SIG-M5 treated with dmso at 0.1 percent for 504 hours (cell line): Measurements from ENCODE around the gene GAS2L1.
A peak's percentile ranks its signal among the peaks of the same experiment; 100 is the strongest.

Experiments
- DNase-seq: peaks from one replicate; lab custom pipeline; 2025; ENCODE audit not compliant: unreplicated experiment; lab: John Stamatoyannopoulos, UW

The GAS2L1 gene

GRCh38 chr22:29308791-29309262 is 2.4 kb downstream of the GAS2L1 start:
- DNase-seq: no peak

DNA sequence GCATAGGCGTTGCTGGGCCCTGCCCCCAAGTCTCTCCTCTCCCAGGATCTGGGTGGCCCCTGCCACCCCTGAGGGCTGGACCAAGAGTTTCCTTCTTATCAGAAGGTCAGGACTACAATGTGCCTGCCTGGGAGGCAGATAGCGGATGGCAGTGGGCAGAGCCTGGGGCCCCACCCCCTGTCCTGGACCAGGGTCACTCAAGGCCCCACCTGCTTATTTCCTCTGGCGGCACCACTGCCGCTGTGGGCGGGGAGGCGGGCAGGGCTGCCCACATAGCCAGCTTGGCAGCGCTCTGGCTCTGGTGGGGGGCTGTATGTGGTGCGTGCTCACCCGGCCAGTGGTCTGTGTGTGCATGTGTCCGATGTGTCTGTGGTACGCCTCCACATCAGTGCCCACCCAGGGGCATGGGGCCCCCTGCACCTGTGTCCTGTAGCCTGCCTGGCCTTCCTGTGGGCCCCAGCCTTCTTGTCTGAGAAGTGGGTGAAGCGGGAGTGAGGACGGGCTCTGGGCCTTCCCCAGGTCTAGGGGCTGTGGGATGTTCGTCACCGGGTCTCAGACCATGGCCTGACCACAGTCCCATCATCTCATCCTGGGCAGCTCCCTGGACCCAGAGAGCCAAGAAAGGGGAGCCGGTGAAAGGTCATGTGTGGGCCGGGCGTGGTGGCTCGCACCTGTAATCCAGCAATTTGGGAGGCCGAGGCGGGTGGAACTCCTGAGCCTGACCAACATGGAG is 3.0 kb downstream of the GAS2L1 start:
- no peak for DNase-seq

- DNase-seq: no peak
Measured at GRCh38 chr22:29310065-29310862, 3.8 kb downstream of the GAS2L1 start.

- peak; percentile 85 for DNase-seq
Measured at GRCh38 chr22:29310863-29311339, 4.5 kb downstream of the GAS2L1 start.

- no peak for DNase-seq
Measured at GRCh38 chr22:29311464-29312217, 5.2 kb downstream of the GAS2L1 start.

- DNase-seq: no peak
Measured at GRCh38 chr22:29312218-29313125, 6.0 kb downstream of the GAS2L1 start.

DNA sequence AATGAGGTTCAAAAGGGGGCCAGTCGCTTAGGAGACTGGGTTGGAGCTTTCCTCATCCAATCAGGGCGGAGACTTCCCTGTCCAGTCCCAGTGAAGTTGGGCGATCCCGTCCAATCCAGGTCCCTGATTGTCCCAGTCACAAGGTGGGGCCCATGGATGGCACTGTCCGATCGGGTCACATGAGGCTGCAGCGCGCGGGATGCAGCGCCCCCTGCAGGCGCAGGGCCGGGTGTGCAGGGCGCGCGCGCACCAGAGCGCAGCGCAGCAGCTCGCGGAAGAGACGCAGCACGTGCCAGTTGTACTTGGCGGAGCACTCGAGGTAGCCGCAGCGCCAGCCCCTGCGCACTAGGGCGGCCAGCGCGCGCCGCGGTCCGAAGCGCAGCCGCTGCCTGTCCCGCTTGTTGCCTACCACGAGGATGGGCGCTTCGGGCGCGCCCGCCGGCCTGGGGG is 6.7 kb downstream of the GAS2L1 start:
- DNase-seq: no peak

GRCh38 chr22:29313576-29314466 is 7.4 kb downstream of the GAS2L1 start:
- DNase-seq: no peak

DNA sequence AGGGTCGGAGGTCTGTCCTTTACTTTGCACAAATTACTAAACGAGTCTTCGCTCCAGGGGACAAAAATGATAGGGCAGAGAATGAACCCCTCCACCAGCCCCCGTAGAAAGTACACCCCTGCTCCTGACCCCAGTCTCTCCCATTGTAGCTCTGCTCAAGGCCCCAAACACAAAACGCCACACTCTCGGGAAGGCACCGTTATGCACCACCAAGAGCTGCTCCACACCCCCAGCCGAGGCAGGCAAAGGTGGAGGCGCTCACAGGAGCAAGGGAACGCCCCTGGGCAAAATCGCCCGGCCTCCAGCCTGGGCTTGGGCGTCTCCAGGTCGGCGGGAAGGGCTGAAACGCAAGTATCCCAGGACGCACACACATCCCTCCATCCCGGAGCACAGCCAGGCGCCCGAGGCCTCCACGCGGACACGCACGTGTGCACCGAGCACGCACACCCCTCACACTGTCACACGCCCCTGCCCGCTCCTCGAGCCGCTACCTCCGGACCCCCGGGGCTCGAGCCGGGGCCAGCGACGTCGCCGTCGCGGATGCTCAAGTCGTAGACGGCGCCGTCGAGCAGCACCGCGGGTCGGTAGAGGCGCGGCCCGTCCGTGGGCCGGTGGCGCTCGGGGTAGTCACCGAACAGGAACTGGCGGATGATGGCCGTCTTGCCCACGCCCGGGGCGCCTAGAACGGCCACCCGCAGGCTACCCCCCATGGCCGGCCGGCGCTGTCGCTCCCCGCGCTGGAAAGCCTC is 8.3 kb downstream of the GAS2L1 start:
- no peak for DNase-seq

- peak; percentile 29 for DNase-seq
Measured at GRCh38 chr22:29315286-29316140, 9.1 kb downstream of the GAS2L1 start, which contains the start of gene RASL10A. Gene RASL10A, minus strand, starts transcription at chr22:29315697. Its CDS starts 451 bp downstream, at chr22:29315246.

DNA sequence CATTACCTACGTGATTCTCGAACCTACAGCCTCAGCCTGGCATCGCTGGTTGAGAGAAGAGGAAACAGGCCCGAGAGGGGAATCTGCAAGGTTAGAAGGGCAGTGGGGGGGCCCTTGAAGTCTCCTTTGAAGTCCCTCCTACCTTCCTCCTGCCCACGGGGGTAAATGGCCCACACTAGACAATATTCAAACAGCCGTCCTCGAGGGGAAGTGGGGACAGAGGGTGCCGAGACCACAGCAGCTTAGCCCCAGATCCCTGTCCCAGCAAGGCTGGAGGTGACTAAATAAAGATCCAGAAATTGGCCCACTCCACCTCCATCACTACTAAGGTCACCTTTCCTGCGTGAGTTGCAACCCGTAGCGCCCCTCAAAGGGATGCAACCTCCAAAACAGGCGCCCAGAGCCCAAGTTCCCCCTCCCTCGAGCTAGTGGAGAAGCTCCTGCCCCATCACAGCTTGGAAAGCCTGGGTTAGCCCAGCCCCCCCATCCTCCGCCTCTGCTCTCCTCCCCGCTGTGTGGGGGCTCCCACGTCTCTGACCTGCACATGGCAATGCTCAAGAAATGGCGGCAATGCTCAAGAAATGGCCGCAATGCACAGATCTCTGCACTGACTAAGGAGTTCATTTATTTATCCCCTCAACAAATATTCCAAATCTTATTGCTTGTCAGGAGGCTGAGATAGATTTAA is 9.8 kb downstream of the GAS2L1 start:
- no peak for DNase-seq

DNA sequence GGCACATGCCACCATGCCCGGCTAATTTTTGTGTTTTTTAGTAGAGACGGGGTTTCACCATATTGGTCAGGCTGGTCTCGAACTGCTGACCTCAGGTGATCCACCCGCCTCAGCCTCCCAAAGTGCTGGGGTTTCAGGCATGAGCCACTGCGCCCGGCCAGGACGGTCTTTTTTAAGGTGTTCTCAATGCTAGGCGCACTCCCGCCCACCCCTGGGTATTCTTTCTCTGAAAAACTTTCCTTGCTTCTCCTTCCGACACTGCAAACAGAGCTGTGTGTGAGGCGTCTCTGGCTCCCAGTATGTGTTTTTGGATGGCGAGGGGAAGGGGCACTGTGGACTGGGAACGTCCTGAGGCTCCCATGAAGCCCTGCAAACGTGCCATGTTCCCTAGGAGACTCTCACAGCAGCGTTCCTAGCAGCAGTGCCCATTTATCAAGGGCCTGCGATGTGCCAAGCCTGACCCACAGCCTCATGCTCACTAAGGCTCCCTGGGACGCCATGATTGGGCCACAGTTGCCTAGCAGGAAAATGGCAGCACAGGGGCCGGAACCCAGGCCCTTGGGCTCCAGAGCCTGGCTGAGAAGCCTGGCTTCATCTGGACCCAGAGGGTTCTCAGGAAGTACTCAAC is 11.5 kb downstream of the GAS2L1 start:
- no peak for DNase-seq

- DNase-seq: no peak
Measured at GRCh38 chr22:29319072-29319471, 12.6 kb downstream of the GAS2L1 start.

DNA sequence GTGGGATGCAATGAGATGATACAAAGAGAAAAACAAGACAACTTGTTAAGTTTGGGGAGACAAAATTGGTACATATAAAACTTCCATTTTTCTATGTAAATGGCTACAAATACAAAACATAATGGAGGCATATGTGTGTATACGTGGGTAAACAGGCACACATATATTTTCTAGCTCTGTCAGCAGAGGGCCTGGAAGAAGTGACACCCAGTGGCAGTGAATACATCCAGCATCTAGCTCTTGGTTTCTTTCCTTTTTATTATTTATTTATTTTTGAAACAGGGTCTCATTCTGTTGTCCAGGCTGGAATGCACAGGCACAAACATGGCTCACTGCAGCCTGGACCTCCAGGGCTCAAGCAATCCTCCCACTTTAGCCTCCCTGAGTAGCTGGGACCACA is 14.1 kb downstream of the GAS2L1 start:
- peak; percentile 21 for DNase-seq

DNA sequence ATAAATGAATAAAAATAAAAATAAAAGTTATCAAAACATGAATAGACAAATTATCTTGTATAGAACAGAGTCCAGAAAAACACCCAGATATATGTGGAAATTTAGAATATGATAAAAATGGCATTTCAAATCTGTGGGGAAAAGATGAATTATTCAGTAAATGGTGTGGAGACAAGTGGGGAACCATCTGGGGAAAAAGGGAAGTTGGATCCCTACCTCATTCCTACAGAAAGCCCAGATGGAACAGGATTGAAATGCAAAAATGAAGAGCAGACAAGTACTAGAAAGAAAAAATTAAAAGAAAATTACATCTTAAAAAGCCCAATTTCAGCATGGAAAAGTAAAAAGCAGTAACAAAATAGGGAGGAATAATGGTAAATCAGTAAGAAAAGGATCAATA is 17.2 kb downstream of the GAS2L1 start:
- no peak for DNase-seq

GRCh38 chr22:29325356-29325755 is 18.9 kb downstream of the GAS2L1 start:
- DNase-seq: no peak
